ENCODE results near the gene DOHH.

Gene DOHH

GRCh38 chr19:3500429-3501101, at the start of gene DOHH:
TSS of gene DOHH (minus strand) at chr19:3500674. CDS start at chr19:3496814, 3,860 bp downstream.
- peak; percentile 92 to 95 for DNase-seq (ENCODE audit: low read depth in 2 of 2)

GRCh38 chr19:3549816-3550215, 49.3 kb upstream of the DOHH start:
- no peak for DNase-seq (ENCODE audit: low read depth in 2 of 2)

- DNase-seq (ENCODE audit: low read depth in 2 of 2) = no peak
Measured at GRCh38 chr19:3548606-3549005, 48.1 kb upstream of the DOHH start.

GRCh38 chr19:3547767-3548282, 47.4 kb upstream of the DOHH start:
- DNase-seq (ENCODE audit: low read depth in 2 of 2) = no peak

- DNase-seq (ENCODE audit: low read depth in 2 of 2) = no peak
Measured at GRCh38 chr19:3547301-3547731, 46.8 kb upstream of the DOHH start.

GRCh38 chr19:3546119-3546518, 45.6 kb upstream of the DOHH start:
- DNase-seq (ENCODE audit: low read depth in 2 of 2) = no peak

GRCh38 chr19:3545669-3546034, 45.2 kb upstream of the DOHH start:
- no peak for DNase-seq (ENCODE audit: low read depth in 2 of 2)

GRCh38 chr19:3544742-3545668, 44.5 kb upstream of the DOHH start:
- DNase-seq (ENCODE audit: low read depth in 2 of 2) = peak; percentile 71 to 78

- no peak for DNase-seq (ENCODE audit: low read depth in 2 of 2)
Measured at GRCh38 chr19:3544058-3544376, 43.5 kb upstream of the DOHH start.

GRCh38 chr19:3543150-3544057, 42.9 kb upstream of the DOHH start:
- DNase-seq (ENCODE audit: low read depth in 2 of 2) = no peak

- DNase-seq (ENCODE audit: low read depth in 2 of 2) = no peak
Measured at GRCh38 chr19:3539756-3540118, 39.3 kb upstream of the DOHH start.

- no peak for DNase-seq (ENCODE audit: low read depth in 2 of 2)
Measured at GRCh38 chr19:3538965-3539755, 38.7 kb upstream of the DOHH start, which contains the start of gene TEKTIP1. TSS of gene TEKTIP1 (plus strand) at chr19:3539174. CDS start at chr19:3539178, 4 bp downstream.

GRCh38 chr19:3538258-3538929, 37.9 kb upstream of the DOHH start:
- no peak for DNase-seq (ENCODE audit: low read depth in 2 of 2)

GRCh38 chr19:3537438-3538240, 37.2 kb upstream of the DOHH start:
- no peak for DNase-seq (ENCODE audit: low read depth in 2 of 2)

GRCh38 chr19:3537101-3537437, 36.6 kb upstream of the DOHH start:
- no peak for DNase-seq (ENCODE audit: low read depth in 2 of 2)

GRCh38 chr19:3536429-3537100, 36.1 kb upstream of the DOHH start:
- DNase-seq (ENCODE audit: low read depth in 2 of 2) = no peak

- DNase-seq (ENCODE audit: low read depth in 2 of 2) = no peak
Measured at GRCh38 chr19:3535981-3536380, 35.5 kb upstream of the DOHH start.

GRCh38 chr19:3535563-3535965, 35.1 kb upstream of the DOHH start:
- DNase-seq (ENCODE audit: low read depth in 2 of 2) = no peak

- no peak for DNase-seq (ENCODE audit: low read depth in 2 of 2)
Measured at GRCh38 chr19:3535235-3535535, 34.7 kb upstream of the DOHH start.
